HG03066 (cell line): ENCODE results near the gene GPR137.
"Not testable (repeated sequence)": the region's sequence is repeated elsewhere in the genome, so short reads cannot be mapped to it uniquely, and the experiment has no call there.

Source experiments
- ATAC-seq: cut with Tn5 transposase; IDR thresholded peaks from one replicate; pipeline ENCODE4 v1.9.1; 2021; ENCODE audit warnings: low read depth; ENCODE audit not compliant: unreplicated experiment

Gene GPR137, protein sequence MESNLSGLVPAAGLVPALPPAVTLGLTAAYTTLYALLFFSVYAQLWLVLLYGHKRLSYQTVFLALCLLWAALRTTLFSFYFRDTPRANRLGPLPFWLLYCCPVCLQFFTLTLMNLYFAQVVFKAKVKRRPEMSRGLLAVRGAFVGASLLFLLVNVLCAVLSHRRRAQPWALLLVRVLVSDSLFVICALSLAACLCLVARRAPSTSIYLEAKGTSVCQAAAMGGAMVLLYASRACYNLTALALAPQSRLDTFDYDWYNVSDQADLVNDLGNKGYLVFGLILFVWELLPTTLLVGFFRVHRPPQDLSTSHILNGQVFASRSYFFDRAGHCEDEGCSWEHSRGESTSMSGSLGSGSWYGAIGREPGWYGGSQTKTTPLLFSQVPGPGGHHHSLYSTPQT

DNA sequence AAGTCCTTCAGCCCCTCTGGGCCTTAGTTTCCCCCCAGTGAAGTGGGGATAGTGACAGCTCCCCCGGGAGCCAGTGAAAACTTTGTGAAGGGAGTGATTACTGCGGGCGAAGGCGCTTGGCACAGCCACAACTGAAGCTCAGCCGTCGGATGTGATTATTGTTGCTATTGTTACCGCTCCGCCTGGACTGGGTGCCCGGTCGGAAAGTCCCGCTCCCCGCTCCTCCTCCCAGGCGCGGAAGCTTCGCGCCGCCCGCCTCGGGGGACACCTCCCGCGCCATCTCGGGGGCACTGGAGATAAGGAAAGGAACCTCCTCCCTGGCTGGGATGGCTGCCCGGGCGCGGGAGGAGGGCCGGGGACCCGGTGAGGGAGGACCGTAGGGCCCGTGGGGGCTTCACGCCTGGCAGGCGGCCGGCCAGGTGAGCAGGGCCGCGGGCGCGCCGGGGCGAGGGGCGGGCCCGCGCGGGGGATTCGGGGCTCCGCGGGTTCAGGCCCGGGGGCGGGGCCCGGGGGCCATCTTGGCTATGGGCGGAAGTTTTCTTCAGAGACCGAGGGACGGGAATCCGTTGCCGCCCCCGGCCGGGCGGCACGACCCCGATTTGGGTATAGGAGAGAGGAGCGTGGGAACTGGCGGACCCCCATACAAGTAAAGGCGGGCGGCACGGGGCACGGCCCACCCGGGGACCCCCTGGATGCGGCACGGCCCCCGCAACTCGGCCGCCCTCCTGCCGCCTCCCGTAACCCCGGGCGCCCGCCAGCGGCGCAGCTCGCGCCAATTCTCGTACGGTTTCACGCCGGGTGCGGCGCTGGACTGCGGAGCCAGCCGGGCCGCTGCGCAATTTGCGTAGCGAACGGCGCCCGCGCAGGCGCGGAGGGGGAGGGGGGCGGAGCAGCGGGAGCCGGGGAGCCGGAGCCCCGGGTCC lies at the start of gene GPR137:
Gene GPR137, plus strand, starts transcription at position 887 of the 923 bp plus-strand sequence. CDS start 677 bp downstream, outside the sequence.
- ATAC-seq = peak; percentile 45

DNA sequence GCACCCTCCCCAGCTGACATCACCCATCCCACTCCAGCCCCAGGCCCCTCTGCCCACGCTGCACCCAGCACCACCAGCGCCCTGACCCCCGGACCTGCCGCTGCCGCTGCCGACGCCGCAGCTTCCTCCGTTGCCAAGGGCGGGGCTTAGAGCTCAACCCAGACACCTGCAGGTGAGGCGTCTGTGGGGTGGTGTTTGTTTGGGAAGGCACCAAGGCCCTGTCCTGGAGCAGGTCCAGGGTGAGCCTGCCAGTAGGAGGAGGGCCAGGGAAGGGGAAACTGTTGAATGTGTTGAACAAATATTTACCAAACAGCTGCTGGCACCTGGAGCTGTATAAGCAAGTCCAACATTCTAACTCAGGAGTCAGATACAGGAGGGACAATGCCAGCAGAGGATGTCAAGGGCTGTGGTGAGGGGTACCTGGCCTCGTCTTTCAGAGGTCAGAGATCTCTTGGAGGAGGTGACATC lies 48.1 kb upstream of the GPR137 start:
- ATAC-seq = no peak

DNA sequence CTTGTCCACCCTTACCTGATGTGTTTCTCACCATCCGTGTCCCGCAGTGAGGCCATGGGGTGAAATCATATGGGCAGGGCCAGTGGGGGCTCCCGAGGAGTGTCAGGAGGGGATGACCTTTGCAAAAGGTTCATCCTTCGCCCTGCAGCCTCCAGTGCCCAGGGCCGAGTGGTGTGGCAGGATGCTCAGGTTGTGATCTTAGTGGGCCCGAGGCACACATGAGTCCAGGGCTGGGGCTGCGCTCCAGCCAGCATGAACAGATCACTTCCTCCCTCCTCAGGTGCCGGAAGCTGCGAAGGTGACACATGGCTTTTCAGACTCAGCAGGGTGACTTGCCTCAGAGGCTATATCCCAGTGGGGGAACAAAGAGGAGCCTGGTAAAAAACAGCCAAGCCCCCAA lies 47.6 kb upstream of the GPR137 start:
- ATAC-seq = no peak

- ATAC-seq = no peak
Observed at GRCh38 chr11:64238999-64239398, 46.6 kb upstream of the GPR137 start.

- no peak for ATAC-seq
Observed at GRCh38 chr11:64239662-64240434, 45.8 kb upstream of the GPR137 start.

GRCh38 chr11:64240435-64241240 lies 45.0 kb upstream of the GPR137 start, which contains the start of gene FKBP2:
FKBP2 (plus strand) TSS chr11:64241095; CDS start chr11:64242388, 1,293 bp downstream.
- ATAC-seq = peak; percentile 48

GRCh38 chr11:64241241-64241490 lies 44.5 kb upstream of the GPR137 start:
- ATAC-seq = peak; percentile 64

DNA sequence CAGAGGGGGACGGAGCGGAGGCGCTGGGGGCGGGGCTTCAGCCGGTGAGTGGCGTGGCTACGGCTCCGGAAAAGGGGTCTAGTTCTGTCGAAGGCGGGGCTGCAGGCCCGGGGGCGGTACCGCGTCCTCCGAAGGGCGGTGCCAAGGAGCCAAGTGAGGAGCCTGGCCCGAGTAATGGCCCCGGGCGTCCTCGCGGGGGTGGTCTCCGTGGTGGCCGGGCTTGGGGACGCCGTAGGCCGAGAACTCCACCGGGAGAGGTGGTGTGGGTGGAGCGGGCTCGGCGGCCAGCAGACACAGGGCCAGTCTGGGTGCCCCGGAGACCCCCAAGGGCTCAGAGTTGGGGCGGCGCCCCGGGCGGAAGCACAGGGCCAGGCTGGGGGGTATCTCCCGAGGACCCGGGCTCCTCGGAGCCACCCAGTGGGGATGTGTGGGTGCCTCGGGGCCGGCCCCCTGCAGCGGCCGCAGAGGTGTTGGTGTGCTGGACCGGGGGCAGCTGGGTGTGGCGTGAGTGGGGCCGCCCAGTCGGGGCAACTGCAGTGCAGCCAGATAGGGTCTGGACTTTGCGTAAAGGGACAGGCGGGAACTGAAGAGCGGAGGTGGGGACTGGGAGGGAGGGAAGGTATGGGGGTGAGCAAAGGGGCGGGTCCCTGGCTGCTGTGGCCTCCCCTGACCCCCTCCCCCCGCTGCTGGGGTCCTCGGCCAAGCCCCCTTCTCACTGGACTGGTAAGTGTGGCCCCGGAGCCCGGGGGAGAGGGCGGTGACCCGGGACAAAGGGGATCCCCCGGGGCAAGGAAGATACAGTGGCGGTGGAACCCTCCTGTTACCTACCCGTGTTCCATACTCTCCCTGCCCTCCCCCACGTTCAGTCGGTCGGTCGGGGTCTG lies 43.9 kb upstream of the GPR137 start:
- ATAC-seq = peak; percentile 8

DNA sequence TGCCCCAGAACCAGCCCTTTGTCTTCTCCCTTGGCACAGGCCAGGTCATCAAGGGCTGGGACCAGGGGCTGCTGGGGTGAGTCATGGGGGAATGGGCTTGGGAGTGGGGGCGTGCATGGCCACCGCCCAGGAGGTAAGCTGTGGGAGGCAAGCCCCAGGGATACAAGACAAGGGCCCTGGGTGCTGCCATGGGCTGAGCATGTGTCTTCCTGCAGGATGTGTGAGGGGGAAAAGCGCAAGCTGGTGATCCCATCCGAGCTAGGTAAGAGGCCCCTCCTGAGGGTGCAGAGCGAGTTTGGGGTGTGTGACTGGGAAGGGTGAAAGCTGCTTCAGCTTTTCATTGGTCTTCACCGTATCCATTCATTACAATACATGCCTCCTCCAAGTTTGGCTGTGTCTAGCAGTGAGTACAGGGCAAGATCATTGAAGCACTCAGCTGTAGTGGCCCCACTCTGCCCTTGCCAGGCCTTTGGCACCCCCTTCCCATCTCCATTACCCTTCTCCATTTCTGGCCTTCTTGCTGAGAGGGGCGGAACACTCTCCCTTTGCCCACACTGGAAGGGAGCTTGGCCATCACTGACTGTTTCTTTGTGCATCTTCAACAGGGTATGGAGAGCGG lies 42.3 kb upstream of the GPR137 start:
- ATAC-seq = no peak

GRCh38 chr11:64244107-64244506 lies 41.5 kb upstream of the GPR137 start:
- ATAC-seq = no peak

GRCh38 chr11:64244966-64245365 lies 40.7 kb upstream of the GPR137 start:
- no peak for ATAC-seq

GRCh38 chr11:64245401-64245796 lies 40.2 kb upstream of the GPR137 start:
- no peak for ATAC-seq

DNA sequence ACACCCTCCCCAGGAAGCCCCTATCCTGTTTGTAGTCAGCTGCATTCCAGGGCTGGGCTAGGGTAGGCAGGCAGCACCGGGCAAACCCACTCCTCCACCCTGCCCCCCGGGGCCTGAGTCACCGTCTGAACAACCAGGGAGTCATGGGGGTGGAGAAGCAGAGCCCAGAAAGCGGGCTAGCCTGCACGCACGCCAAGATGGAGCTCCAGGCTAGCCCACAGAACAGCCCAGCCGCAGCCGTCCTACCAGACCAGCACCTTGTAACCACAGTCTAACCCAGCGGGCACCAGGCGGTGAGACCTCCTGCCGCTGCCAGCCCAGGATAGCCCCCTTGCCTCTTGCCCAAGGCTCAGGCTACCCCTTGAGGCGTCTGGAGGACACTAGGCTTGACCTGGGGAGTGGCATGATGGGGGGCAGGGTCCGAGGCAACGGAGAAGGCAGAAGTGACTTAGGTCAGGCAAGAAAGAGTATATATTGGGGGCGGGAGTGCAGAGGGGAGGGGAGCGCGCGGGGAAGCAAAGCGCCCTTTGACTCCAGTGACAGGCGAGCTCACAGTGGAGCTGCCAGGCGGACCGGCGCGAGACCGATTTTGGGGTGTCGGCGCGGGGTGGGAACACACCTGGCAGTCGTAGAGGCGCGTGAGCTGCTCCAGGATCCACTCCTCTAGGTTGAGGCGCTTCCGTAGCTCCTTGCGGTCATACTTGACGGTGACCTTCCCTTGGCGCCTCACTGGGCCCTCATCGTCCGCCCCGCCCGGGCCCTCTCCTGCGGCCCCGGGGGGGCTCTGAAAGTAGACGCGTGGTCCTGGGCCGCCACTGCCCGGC lies 39.6 kb upstream of the GPR137 start:
- no peak for ATAC-seq

- ATAC-seq = not testable (repeated sequence)
Observed at GRCh38 chr11:64246621-64246870, 39.1 kb upstream of the GPR137 start.

DNA sequence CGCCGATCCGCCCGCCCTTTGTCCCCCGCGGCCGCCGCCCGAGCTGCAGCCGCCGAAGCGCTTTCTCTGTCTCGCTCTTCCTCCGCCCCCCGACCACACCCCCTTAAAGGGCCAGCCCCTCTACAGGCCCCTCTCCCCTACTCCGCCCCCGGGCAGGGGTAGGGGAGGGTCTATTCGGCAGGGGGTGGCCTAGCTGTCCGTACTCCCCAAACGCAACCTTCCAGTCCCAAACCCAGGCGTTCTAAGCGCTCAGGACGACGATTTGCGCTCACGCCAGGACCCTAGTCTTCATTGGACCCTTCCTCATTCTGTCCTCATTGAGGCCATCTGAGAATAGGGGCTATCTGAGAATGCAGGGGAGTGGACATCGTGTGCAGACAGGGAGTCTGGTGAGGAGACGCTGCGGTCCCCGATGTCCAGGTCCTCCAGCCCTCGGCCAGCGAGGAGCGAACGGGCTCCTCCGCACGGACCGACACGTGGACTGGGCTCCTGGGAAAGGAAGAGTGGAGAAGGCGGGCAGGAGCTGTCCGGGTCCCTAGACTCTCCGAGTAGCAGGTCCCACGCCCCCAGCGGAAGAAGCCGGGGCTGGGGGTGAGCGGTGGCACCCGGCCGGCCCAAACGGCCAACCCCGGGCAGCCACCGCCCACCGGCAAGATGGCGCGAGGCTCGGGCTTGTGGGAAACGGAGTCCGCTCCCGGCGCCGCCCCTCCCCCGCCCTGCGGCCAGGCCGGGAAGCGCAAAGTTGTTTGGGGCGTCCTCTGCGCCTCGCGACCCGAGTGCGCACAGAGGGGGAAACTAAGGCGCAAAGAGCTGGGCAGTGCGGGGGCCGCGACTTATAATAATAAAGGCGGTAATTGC lies 38.5 kb upstream of the GPR137 start, which contains the start of gene PPP1R14B:
Gene PPP1R14B, minus strand, starts transcription at position 73 of the 858 bp plus-strand sequence. CDS start 270 bp downstream, outside the sequence.
- ATAC-seq = no peak

GRCh38 chr11:64247729-64248531 lies 37.7 kb upstream of the GPR137 start:
- ATAC-seq = no peak
